GM21737 (cell line): ENCODE data around the gene SLC50A1.

Source experiments
- ATAC-seq: cut with Tn5 transposase; IDR thresholded peaks from one replicate; pipeline ENCODE4 v1.9.1; 2021; ENCODE audit warnings: mild to moderate bottlenecking, moderate library complexity; ENCODE audit not compliant: unreplicated experiment

SLC50A1 gene

GRCh38 chr1:155182052-155182550, 46.4 kb downstream of the SLC50A1 start:
- ATAC-seq: no peak

- no peak for ATAC-seq
Observed at GRCh38 chr1:155183775-155184221, 48.1 kb downstream of the SLC50A1 start.

GRCh38 chr1:155184351-155184811, 48.7 kb downstream of the SLC50A1 start:
- ATAC-seq: no peak

GRCh38 chr1:155184835-155185782, 49.5 kb downstream of the SLC50A1 start:
- peak; percentile 77 for ATAC-seq

- peak; percentile 17 for ATAC-seq
Observed at GRCh38 chr1:155185783-155186066, 50.1 kb downstream of the SLC50A1 start.

- ATAC-seq: no peak
Observed at GRCh38 chr1:155186067-155186793, 50.6 kb downstream of the SLC50A1 start.

GRCh38 chr1:155186794-155187455, 51.3 kb downstream of the SLC50A1 start:
- ATAC-seq: no peak

GRCh38 chr1:155187456-155187891, 51.8 kb downstream of the SLC50A1 start:
- ATAC-seq: no peak

GRCh38 chr1:155188268-155188667, 52.6 kb downstream of the SLC50A1 start:
- no peak for ATAC-seq
